Hippocampal formation (tissue), 2 donors: ENCODE results near the gene GBP3.
"Not testable (repeated sequence)": the region's sequence is repeated elsewhere in the genome, so short reads cannot be mapped to it uniquely, and the experiment has no call there.

Experiments used
- DNase-seq, 2 donors: peaks; one replicate each; lab custom pipeline; 2025; lab: John Stamatoyannopoulos, UW

The GBP3 gene

GRCh38 chr1:89022167-89022959 lies at the start of gene GBP3:
Gene GBP3, minus strand, starts transcription at chr1:89022866. Its CDS starts 2,145 bp downstream, at chr1:89020721.
- DNase-seq, result no peak

- no peak for DNase-seq
Observed at GRCh38 chr1:89070509-89070908, 47.8 kb upstream of the GBP3 start.

GRCh38 chr1:89069951-89070350 lies 47.3 kb upstream of the GBP3 start:
- no peak for DNase-seq

- no peak for DNase-seq
Observed at GRCh38 chr1:89068291-89068690, 45.6 kb upstream of the GBP3 start.

GRCh38 chr1:89065079-89065868 lies 42.6 kb upstream of the GBP3 start, which contains the start of gene GBP1:
Gene GBP1, minus strand, starts transcription at chr1:89065208. Its CDS starts 1,974 bp downstream, at chr1:89063234.
- DNase-seq, result no peak

- DNase-seq, result no peak
Observed at GRCh38 chr1:89064632-89065031, 42.0 kb upstream of the GBP3 start.

- DNase-seq, result no peak
Observed at GRCh38 chr1:89063094-89063493, 40.4 kb upstream of the GBP3 start.

GRCh38 chr1:89060091-89060490 lies 37.4 kb upstream of the GBP3 start:
- no peak for DNase-seq

GRCh38 chr1:89051955-89052312 lies 29.3 kb upstream of the GBP3 start:
- no peak for DNase-seq

GRCh38 chr1:89051300-89051954 lies 28.8 kb upstream of the GBP3 start:
- DNase-seq, result no peak

GRCh38 chr1:89050649-89051033 lies 28.0 kb upstream of the GBP3 start:
- DNase-seq, result no peak

- DNase-seq, result not testable (repeated sequence)
Observed at GRCh38 chr1:89049901-89050648, 27.4 kb upstream of the GBP3 start.

- not testable (repeated sequence) for DNase-seq
Observed at GRCh38 chr1:89049187-89049586, 26.5 kb upstream of the GBP3 start.

- no peak for DNase-seq
Observed at GRCh38 chr1:89047734-89048133, 25.1 kb upstream of the GBP3 start.

GRCh38 chr1:89046318-89047183 lies 23.9 kb upstream of the GBP3 start:
- DNase-seq, result not testable (repeated sequence)

GRCh38 chr1:89044970-89045721 lies 22.5 kb upstream of the GBP3 start:
- DNase-seq, result no peak

- DNase-seq, result no peak
Observed at GRCh38 chr1:89043940-89044339, 21.3 kb upstream of the GBP3 start.

GRCh38 chr1:89042491-89042890 lies 19.8 kb upstream of the GBP3 start:
- DNase-seq, result no peak

- DNase-seq, result no peak
Observed at GRCh38 chr1:89041721-89042120, 19.1 kb upstream of the GBP3 start.

- DNase-seq, result no peak
Observed at GRCh38 chr1:89041119-89041641, 18.5 kb upstream of the GBP3 start.
